SK-MEL-5 (cell line): ENCODE results near the gene R3HDM2. TPM values are rescaled to one million over a fixed set of nuclear protein-coding genes. Genes with fewer than 3 reads are reported as not detected.
"Not testable (repeated sequence)": the region's sequence is repeated elsewhere in the genome, so short reads cannot be mapped to it uniquely, and the experiment has no call there.

Source experiments
- DNase-seq: peaks from one replicate; pipeline ENCODE4 v3.0.0-alpha.2; 2016; ENCODE audit warnings: low read depth, low spot score
- in situ Hi-C: cut with HindIII; loops from 2 replicates; pipeline ENCODE4 v1.10.0; 2016; ENCODE audit warnings: low sequenced_read_pairs, high pct_unique_total_duplicates, low pct_unique_long_range_greater_than_20kb
- total RNA-seq: library from RNA; depleted of rRNA; stranded (reverse); fragments of >200 nt; shearing (Covaris generic); gene quantifications from 2 replicates; pipeline ENCODE4 v1.2.3, GENCODE V29; 2014

Gene R3HDM2
- total RNA-seq, 1 experiment from 2014 or later: 15.2 TPM

DNA sequence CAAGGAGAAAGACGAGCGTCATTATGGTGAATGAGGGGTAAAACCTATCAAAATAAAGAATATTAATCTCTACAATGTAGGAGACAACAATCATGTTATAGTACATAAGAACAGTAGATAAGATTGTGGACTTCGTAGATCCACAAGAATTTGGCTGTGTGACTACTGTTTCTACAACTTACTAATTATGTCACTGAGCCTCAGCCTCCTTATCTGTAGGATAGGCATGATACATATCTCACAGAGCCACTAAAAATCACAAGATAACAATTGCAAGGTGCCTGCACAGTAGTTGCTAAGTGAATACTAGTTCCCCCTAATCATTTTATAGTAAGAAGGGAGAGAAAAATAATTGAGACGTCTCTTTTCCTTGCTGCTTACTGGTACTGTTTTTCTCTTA is 101.6 kb downstream of the R3HDM2 start:
- in situ Hi-C loops: no loop called here
- DNase-seq: no peak

GRCh38 chr12:57325395-57325794 is 105.4 kb downstream of the R3HDM2 start:
- DNase-seq: no peak
- in situ Hi-C loops: no loop called here

- in situ Hi-C loops: no loop called here
- no peak for DNase-seq
Observed at GRCh38 chr12:57323416-57323815, 107.4 kb downstream of the R3HDM2 start.

DNA sequence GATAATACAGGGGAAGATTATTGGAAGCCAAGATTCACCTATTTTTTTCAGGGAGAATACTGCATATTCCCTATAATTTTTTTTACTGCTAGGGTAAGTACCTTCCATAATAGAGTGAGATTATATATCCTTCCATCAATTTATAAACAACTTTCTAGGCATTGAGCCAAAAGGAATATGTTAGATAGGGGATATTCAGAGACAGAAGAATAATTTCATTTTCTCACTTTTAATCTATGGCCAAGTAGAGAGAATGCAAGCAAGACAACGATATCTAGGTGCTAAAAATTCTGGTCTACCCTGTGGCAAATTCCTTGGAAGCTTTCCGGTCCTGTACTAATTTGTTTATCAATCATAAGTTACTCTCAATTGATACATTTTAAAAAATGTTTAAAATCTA is 110.2 kb downstream of the R3HDM2 start:
- in situ Hi-C loops: no loop called here
- DNase-seq: no peak

DNA sequence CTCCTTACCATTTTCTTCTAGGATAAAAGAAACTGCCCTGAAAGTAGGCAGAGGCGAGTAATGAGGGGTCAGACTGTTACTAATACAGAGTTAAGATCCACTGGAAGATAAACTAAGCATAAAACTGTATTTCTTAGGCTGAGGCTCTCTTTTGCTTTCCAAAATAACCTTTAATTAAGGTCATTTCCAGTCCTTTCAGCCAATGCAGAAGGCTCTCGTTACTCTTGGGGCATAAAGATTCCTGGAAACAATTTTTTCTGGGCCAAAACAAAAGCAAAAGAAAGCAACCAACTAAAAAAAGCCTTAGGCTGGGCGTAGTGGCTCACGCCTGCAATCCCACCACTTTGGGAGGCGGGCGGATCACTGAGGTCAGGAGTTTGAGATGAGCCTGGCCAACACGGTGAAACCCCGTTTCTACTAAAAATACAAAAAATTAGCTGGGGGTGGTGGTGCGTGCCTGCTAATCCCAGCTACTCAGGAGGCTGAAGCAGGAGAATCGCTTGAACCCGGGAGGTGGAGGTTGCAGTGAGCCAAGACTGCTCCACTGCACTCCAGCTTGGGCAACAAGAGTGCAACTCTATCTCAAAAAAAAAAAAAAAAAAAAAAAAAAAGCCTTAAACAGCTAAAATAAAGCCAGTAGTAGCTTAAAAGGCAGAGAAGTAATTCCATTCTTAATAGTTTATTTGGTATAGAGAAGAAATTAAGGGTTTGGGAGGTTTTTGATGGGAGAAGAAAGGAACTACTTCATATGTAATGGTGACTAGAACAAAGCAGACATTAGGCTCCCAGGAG is 111.0 kb downstream of the R3HDM2 start:
- in situ Hi-C loops: no loop called here
- DNase-seq: no peak

GRCh38 chr12:57315681-57316080 is 115.2 kb downstream of the R3HDM2 start:
- DNase-seq: no peak
- in situ Hi-C loops: no loop called here

GRCh38 chr12:57312287-57312686 is 118.6 kb downstream of the R3HDM2 start:
- DNase-seq, in situ Hi-C loops: not testable (repeated sequence)

DNA sequence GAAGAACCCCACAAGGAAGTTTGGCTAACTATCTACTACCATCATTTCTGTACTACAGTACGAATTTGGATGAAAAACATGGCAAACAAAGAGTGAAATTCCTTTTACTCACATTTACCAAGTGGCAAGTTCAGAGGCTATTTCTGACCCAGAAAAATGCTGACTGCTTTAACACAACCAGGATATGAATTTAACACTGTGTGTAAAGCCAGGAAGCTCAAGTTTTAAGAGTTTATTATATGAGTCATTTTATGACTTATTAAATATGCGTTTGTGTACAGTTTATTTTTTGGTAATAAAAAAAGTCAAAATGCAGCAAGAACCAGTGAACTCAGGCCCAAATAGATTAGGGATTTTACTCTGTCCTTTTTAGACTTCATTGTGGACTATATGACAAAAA is 121.4 kb downstream of the R3HDM2 start:
- no peak for DNase-seq
- in situ Hi-C loops: no loop called here

DNA sequence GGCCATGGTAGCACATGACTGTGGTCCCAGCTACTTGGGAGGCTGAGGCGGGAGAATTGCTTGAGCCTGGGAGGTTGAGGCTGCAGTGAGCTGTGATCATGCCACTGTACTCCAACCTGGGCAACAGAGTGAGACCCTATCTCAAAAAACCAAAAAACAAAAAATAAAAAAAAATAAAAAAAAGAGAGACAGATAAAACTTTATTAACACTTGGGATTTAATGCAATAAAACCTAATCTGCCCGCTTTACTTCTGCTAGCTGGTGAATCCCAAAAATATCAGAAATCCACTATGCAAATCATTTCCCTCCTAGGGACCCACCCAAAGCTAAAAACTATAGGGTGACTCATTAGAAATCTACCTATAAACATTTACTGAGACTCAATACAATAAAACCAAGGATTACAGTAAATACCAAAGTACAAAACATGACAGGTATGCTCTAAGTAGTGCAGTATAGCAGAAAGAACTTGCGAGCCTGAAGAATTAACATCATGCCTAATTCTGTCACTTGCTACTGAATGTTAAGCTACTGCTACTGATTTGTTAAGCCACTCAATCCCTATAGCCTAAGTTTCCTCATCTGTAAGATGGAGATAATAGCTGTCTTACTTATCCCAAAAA is 129.8 kb downstream of the R3HDM2 start:
- DNase-seq: no peak
- in situ Hi-C loops: no loop called here

- in situ Hi-C loops: no loop called here
- no peak for DNase-seq
Observed at GRCh38 chr12:57299514-57300016, 131.3 kb downstream of the R3HDM2 start.

DNA sequence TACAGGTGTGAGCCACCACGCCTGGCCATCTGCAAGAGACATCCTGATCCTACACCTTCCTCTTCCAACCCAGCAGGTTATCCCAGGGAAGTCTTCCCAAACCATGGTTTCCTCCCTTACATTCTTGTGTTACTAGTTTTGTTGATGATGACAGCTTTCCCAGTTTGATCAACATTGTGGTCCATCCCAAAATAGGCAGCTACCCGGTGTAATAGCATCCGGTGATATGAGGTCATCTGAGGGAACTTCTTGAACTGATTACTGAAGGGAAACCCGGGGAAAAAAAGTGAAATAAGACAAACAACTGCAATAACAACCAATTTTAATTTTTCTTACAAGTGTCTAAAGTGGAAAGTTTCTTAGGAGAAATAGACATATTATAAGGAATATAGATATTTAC is 134.6 kb downstream of the R3HDM2 start:
- DNase-seq: no peak
- in situ Hi-C loops: no loop called here

DNA sequence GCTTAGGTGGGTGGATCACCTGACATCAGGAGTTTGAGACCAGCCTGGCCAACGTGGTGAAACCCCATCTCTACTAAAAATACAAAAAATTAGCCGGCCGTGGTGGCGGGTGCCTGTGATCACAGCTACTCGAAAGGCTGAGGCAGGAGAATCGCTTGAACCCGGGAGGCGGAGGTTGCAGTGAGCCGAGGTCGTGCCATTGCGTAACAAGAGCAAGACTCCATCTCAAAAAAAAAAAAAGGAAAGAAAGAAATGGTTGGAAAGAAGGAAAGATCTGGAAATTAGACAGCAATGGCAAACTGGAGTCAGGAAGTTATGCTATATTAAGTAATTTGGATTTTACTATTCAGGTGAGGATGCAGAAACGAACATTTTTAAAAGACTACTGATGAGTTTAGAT is 148.8 kb downstream of the R3HDM2 start:
- in situ Hi-C loops, DNase-seq: not testable (repeated sequence)

- in situ Hi-C loops: no loop called here
- peak; percentile 28 for DNase-seq
Observed at GRCh38 chr12:57280211-57281062, 150.4 kb downstream of the R3HDM2 start.

DNA sequence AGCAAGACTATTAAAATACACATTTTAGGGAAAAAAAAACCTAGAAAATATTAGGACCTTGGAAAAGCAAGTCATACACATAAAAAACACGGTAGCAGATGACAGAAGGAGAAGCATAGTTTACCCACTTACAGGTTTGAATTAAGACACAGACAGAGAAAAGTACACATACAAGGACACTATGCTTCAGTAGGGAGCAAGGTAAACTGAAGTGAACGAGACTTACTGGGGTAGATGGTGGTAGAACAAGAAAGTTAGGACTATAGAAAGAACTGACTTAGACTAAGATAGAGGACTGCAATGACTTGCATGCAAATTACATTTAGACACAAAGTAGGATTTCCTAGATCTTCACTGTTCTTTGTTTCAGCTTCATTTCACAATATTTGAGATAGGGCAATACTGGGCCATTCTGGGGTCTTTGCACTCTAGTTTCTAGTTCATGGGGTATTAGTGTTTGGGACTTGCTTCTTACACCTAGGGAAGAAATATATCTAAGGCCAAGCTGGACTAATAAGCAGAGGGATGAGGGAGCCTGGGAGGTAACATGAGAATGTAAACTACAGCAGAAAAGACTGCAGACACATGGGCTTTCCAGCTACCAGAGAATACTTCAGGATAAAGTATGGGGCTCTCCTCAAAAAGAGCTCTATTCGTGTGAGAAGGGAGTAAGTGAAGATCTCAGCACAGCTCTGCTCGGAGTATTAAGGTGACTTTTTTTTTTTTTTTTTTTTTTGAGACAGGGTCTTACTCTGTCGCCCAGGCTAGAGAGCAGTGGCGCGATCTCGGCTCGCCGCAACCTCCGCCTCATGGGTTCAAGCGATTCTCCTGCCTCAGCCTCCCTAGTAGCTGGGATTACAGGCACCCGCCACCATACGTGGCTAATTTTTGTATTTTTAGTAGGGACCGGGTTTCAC is 152.1 kb downstream of the R3HDM2 start:
- in situ Hi-C loops: no loop called here
- DNase-seq: no peak

GRCh38 chr12:57276935-57277563 is 153.8 kb downstream of the R3HDM2 start:
- in situ Hi-C loops: no loop called here
- DNase-seq: peak; percentile 61

GRCh38 chr12:57276233-57276632 is 154.6 kb downstream of the R3HDM2 start:
- in situ Hi-C loops, DNase-seq: not testable (repeated sequence)

DNA sequence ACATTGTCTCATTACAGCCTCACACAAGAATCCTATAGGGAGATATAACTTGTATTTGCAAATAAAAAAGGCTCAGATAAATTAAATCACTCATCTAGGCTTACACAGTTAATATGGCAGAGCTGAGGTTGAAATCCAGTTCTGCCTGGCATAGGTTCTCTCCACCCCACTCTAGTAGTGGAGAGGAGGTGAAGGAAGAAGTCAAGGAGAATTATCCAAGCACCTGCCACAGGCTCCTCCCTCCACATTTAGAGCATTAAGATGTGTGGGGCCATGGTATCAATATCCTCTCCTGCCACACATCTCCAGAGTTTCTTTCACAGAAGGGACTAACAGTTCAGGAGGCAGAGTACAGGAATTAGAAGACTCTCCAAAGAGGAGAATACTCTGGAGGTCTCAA is 157.3 kb downstream of the R3HDM2 start:
- in situ Hi-C loops: no loop called here
- no peak for DNase-seq
